GM12864 (cell line): ENCODE results near the gene ERCC1.
"Not testable (repeated sequence)": the region's sequence is repeated elsewhere in the genome, so short reads cannot be mapped to it uniquely, and the experiment has no call there.

ENCODE experiments used
- DNase-seq: peaks from one replicate; pipeline ENCODE4 v3.0.0-alpha.2; 2011; ENCODE audit warnings: low read depth
- H3K4me3 ChIP-seq: 2 replicates; pipeline ENCODE4 v1.5.1; 2011; ENCODE audit warnings: mild to moderate bottlenecking, low read depth, low read length, control low read depth
- TF ChIP-seq, protein P1 (sequence below): IDR thresholded peaks from 2 replicates; pipeline ENCODE4 v1.5.1; 2011; ENCODE audit warnings: low read depth, mild to moderate bottlenecking, moderate library complexity, low read length, control low read depth, inconsistent platforms; ENCODE audit errors: missing control alignments

ERCC1 gene

DNA sequence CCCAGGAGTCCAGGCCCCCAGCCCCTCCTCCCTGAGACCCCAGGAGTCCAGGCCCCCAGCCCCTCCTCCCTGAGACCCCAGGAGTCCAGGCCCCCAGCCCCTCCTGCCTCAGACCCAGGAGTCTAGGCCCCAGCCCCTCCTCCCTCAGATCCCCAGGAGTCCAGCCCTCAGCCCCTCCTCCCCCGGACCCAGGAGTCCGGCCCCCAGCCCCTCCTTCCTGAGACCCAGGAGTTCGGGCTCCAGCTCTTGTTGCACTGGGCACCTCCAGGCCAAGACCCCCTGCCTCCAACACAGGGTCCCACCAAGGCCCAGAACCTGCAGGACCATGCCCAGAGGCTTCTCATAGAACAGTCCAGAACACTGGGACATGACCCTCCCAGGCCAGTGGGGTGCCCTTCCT lies 3.8 kb downstream of the ERCC1 start:
- H3K4me3 ChIP-seq, result no peak overlapping the region
- TF ChIP-seq, protein P1, sequence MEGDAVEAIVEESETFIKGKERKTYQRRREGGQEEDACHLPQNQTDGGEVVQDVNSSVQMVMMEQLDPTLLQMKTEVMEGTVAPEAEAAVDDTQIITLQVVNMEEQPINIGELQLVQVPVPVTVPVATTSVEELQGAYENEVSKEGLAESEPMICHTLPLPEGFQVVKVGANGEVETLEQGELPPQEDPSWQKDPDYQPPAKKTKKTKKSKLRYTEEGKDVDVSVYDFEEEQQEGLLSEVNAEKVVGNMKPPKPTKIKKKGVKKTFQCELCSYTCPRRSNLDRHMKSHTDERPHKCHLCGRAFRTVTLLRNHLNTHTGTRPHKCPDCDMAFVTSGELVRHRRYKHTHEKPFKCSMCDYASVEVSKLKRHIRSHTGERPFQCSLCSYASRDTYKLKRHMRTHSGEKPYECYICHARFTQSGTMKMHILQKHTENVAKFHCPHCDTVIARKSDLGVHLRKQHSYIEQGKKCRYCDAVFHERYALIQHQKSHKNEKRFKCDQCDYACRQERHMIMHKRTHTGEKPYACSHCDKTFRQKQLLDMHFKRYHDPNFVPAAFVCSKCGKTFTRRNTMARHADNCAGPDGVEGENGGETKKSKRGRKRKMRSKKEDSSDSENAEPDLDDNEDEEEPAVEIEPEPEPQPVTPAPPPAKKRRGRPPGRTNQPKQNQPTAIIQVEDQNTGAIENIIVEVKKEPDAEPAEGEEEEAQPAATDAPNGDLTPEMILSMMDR, result no peak
- DNase-seq, result no peak

DNA sequence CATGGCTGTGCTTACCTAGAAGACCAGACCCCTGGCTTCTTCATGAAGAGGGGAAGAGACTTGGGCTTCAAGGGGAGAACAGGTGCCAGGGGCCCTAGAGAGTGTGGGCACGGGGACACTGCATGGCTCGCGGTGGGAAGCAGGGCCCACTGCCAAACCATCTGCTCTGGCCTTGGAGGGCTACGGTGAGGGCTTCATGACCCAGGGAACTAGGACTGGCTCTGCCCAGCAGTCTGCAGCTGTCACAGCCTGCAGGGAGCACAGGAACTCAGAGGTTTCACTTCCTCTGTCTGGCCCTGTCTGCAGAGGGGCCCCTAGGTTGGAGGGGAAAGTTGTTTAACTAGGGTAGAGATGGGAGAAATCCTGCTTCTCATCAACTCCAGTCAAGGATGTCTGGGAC lies 4.3 kb downstream of the ERCC1 start:
- TF ChIP-seq, protein P1, result no peak
- peak; percentile 56 for DNase-seq
- H3K4me3 ChIP-seq, result no peak overlapping the region

DNA sequence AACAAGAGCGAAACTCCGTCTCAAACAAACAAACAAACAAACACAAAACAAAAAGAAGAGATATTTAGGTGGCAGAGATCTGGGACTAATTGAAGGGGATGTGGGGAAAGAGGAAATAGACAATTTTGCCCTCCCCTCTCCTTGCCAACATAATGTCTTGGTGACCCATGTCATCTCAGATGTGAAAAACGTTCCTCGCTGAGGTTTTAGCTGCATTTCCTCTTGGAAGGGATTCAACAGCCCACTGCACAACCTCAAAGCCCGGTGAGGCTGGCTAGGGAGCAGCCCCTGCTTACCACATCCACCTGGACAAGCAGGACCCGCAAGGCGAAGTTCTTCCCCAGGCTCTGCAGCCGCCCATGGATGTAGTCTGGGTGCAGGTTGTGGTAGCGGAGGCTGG lies 4.9 kb downstream of the ERCC1 start:
- H3K4me3 ChIP-seq, result no peak overlapping the region
- DNase-seq, result no peak
- TF ChIP-seq, protein P1, result no peak

DNA sequence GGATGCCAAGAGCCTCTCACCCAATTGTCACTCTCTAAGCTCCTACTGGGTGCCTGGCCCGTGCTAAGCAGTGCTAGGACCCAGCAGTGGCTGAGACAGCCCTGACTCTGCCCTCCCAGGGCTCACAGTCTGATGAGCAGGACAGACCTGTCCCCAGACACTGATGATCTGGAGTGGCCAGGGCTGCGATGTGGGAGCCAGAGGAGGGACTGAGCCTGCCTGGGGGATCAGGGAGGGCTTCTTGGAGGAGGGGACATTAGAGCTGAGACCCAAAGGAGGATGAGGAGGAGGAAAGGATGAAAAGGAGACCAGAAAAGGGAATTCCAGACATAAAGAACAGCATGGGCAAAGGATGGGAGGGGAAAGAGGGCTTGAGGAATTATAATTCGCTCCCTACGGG lies 6.6 kb downstream of the ERCC1 start:
- no peak overlapping the region for H3K4me3 ChIP-seq
- TF ChIP-seq, protein P1, result no peak
- DNase-seq, result no peak

DNA sequence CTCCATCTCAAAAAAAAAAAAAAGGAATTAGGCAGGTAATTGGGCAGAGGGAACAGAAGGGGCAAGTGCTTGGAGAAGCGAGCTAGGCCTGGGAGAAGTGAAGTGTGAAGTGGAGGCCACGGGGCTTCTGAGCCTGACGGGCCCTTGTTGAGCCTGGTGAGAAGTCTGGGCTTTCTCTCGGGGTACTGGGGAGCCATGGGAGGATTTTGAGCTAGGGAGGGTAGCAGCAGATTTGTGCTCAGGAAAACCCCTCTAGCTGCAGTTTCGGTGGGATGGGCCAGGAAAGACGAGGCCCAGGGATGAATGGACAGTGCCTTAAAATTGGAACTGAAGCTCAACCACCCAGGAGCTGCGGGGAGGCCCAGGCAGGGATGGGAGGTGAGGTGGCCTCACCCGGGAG lies 9.2 kb downstream of the ERCC1 start:
- no peak overlapping the region for H3K4me3 ChIP-seq
- no peak for DNase-seq
- TF ChIP-seq, protein P1, result no peak

DNA sequence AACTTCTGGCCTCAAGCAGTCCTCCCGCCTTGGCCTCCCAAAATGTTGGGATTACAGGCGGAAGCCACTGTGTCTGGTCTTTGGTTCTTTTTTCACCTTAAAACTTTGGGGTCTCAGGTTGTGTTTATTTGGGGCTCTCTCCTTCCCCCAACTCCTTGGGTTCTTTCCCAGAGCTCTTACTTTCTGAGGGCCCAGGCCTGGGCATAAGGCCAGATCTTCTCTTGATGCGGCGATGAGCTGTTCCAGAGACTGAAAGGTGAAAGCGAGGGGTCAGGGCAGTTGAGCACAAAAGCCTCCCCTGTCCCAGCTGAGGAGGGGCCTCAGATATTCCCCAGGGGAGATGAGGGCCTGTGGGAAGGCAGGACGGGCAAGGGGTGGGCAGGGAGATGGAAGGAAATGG lies 10.2 kb downstream of the ERCC1 start:
- DNase-seq, result no peak
- TF ChIP-seq, protein P1, result no peak
- no peak overlapping the region for H3K4me3 ChIP-seq

DNA sequence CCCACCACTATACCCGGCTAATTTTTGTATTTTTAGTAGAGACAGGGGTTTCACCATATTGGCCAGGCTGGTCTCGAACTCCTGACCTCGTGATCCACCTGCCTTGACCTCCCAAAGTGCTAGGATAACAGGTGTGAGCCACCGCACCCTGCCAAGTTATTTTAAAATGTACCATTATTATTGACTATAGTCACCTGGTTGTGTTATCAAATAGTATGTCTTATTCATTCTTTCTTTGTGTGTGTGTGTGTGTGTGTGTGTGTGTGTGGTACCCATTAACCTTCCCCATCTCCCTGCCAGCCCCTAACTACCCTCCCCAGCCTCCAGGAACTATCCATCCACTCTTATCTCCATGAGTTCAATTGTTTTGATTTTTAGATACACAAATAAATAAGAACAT lies 13.4 kb downstream of the ERCC1 start:
- not testable (repeated sequence) for DNase-seq, H3K4me3 ChIP-seq

DNA sequence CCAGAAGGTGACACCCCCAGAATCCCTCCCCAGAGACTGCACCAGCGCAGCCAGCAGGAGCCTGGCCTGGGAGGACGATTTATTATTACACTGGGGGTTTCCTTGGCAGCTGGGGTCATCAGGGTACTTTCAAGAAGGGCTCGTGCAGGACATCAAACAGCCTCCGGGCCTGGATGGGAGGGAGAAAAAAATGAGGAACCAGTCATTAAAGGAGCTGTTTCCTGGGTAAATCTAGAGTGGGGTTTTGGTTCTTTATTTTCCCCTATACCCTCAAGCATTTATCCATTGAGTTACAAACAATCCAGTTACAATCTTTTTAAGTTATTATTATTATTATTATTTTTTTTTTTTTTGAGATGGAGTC lies 14.2 kb downstream of the ERCC1 start:
- DNase-seq, result no peak
- TF ChIP-seq, protein P1, result no peak
- H3K4me3 ChIP-seq, result no peak overlapping the region
